Right ventricle myocardium superior (tissue), 1 donor: ENCODE measurements around the gene HIF3A. TPM values are rescaled to one million over a fixed set of nuclear protein-coding genes. Genes with fewer than 3 reads are reported as not detected.
A peak's percentile ranks its signal among the peaks of the same experiment; 100 is the strongest.
"Not testable (repeated sequence)": the region's sequence is repeated elsewhere in the genome, so short reads cannot be mapped to it uniquely, and the experiment has no call there.

Experiments used
- ATAC-seq: fragments of 200-7000 bp; cut with Tn5 transposase; one replicate; pipeline ENCODE4 v1.9.1; 2020; ENCODE audit warnings: mild to moderate bottlenecking; ENCODE audit not compliant: poor library complexity
- DNase-seq: peaks from one replicate; pipeline ENCODE4 v3.0.0-alpha.2; 2020
- intact Hi-C: fragments of 100-400 bp; cut with DNase I; formaldehyde crosslinking; loops from one replicate; pipeline ENCODE4 v1.11.2; 2022
- total RNA-seq: library from RNA; stranded (reverse); fragmentation: NEBNext Ultra II Directional; extraction: Animal tissue kit (Norgen Biotek cat#: 25700); gene quantifications from one replicate; pipeline ENCODE4 v1.2.1, GENCODE V29; 2021
- donor health status: DM: no; HTN: yes; CAD: no; lungs with severe emphysema.

The HIF3A gene
- total RNA-seq, 1 donor from 2014 or later, result 73.1 TPM

DNA sequence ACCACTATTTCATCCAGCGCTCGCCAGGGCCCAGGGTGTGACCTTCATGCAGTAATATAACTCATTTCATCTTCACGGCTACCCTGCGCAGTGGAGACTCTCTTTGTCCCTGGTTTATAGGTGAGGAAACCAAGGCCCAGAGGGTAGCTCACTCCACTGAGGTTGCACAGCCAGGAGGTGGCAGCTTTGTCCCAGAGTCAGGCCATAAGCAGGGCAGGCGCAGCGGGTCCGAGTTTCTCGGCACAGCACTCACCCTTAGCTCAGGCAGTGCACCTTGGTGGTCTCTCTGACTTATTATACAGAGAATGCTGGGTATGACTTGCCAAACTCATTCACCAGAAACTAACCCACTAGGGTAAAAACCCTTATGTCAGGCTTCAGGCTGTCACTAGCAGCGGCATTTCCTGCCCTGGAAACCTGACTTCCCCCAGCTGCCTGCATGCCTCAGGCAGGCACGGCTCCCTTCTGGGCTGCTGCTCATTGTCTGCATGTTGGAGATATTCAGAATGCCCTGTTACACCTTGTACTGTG lies 74.6 kb downstream of the HIF3A start:
- intact Hi-C loops, result no loop called here
- ATAC-seq (no peak), DNase-seq (no peak)

DNA sequence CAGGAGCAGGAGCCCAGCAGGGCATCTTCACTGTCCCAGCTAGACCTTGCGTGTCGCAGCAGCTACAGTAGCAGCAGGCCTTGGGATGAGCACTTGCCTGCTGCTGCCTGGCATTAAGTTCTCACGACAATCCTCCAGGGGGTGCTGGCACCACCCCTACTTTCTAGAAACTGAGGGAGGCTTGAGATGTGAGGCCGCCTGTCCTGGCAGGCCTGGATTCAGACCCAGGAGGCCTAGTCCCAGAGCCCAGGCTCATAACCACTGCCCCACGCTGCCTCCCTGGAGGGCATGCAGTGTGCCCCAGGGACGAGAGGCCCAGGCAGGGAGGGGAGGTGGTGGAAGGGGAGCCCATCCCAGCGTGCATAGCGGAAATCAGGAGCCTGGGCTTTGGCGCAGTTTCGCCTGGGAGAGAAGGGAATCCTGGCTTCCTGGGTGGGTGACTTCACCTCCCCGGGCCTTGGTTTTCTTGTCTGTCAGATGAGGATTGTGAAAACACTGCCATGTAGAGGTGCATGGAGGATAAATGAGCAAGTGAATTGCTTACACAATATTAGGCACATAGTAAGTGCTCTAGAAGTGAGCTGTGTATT lies 76.2 kb downstream of the HIF3A start:
- intact Hi-C loops, result no loop called here
- DNase-seq (no peak), ATAC-seq (no peak)

DNA sequence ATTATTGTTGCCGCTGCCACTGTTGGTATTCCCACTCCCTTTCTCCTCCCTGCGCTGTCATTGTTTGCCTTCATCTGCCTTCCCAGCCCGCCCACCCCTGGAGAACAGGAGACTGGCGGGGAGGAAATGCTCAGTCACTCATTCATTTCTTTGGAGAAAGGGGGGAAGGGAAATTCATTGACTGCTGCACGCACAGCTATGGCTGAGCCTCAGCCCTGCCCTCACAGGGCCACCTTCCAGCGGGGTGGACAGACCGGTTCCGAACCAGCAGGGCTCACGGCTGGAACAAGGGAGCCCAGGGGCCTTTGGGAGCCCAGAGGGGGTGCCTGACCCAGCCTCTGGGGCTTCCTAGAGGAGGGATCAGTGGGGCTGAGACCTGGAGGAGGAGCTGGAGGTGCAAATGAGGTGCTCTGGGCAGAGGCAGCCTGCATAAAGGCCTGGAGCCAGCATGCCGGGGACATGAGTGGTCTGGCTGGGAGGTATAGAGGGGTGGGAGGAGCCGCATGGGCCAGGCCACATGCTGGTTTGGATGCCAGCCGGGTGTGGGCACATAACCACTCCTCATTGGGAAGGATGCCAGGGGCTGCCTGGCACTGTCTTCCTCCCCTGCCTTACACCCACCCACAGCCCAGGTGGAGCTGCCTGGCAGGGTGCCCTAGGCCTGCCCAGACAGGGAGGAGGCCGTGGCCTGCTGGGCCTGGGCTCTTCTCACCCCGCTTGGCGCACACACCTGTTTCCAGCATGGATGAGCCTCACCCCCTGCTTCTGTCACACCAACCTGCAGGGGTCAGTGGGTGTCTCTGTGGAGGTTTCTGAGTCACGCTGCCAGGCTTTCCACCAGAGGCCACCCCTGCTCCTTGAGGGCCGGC lies 76.9 kb downstream of the HIF3A start:
- DNase-seq (peak; percentile 89), ATAC-seq (peak; percentile 80)
- intact Hi-C loops, result no loop called here

DNA sequence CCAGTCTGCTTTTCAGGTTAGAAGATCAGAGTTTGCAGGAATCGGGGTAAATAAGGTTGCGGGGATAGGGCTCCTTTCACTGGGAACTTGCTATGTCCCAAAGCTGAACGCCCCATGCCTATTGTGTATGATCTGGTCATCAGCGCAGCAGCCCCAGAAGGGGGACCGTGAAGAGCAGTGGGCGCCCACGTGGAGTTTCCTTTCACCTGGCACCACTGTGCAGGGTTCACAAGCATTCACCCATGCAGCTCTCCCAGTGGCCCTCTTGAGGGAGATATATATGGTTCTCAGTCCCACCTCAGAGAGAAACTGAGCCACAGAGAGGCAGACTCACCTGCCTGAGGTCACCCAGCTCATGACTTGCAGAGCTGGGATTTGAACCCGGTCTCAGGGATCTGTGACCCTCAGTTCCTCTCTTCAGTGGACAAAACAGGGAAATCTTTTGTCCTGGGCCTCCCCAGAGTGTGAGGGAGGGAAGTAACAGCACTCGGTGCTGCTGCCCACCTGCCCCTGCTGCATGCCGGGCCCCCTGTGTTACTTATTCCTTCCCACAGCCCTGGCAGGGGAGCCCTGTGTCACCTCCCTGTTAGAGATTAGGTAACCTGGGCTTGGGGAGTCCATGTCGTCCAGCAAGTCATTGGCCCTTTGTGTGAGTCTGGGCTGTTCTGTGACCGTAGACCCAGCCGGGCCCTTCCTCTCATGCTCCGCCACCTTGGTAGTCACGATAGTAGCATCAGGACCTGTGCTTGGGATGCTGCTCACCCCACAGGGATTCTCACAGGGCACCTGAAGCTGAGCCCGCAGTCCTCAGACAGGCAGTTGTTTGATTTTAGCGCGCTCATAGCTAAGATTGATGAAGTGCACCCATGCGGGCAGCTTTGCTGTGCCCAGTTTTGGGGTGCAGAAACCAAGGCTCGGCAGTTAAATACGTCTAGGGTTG lies 78.0 kb downstream of the HIF3A start:
- ATAC-seq (no peak), DNase-seq (no peak)
- intact Hi-C loops, result no loop called here

DNA sequence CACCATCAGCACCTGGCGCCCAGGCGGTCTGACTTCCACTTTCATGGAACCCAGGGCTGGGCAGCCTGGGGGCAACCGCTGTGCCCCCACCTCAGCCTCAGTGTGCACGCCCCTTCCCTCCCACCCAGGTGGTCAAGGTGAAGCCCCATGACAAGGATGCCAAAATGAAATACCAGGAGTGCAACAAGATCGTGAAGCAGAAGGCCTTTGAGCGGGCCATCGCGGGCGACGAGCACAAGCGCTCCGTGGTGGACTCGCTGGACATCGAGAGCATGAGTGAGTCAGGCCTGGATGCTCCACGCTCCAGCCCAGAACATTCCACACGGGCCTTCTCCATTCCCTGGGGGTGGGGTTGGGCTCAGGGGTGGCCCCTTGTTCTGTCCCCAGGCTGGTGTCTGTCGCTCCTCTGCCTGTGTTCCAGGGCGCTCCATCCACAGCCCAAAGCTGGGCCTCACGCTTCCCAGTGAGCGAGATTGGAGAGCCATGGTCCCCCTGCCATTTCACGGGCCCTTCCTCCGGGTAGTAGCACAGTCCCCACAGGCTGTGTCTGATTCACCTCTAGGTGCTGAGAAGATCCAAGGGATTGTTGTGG lies 78.7 kb downstream of the HIF3A start:
- ATAC-seq, DNase-seq, intact Hi-C loops: not testable (repeated sequence)

DNA sequence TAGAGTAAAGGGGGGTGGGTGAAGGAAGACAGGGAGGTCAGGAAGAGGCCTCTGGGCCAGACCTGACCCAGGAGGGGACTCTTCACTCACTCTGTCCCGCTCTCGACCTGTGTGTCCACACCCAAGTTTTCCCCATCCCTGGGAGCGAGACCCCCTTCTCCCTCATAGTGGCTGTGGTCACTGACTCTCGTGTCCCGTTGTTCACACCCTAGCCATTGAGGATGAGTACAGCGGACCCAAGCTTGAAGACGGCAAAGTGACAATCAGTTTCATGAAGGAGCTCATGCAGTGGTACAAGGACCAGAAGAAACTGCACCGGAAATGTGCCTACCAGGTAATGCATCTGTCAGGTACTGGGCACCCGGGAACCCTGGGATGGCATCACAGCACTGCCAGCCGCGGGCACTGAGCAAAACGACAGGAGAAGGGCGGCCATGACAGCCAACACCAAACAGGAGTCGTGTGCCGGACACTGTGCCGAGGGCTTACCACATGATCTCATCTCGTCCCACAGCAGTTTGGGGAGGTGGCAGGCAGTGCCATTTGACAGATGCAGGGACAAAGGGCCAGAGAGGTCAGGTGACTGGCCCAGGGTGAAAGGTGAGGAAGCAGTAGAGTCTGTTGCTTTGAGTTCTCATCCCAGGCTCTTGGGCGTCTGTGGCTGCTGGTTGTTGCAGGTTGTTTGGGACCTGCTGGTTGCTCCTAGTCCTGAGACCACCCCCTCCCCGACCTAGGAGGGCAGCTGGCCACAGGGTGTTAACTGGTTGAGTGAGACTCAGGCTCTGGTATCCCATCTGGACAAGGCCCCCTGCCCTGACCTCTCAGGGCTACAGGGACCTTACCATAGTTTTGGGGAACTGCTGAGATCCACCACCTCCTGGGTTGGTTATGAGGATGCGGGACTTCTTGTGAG lies 79.7 kb downstream of the HIF3A start:
- ATAC-seq (no peak), DNase-seq (no peak)
- intact Hi-C loops, result no loop called here

DNA sequence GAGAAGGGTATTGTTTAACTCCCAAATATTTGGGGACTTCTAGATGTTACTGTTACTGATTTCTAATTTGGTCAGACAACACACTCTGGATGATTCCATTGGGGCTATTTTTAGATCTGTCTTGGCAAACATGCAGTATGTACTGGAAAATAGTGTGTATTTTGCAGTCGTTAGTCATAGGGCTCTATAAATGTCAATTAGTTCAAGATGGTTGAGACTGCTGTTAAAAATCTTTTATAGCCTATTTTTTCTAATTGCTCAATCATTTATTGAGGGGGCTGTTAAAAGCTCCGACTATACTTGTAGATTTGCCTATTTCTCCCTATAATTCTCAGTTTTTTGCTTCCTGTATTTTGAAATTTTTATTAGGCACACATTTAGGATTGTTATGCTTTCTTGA lies 81.4 kb downstream of the HIF3A start:
- intact Hi-C loops, result no loop called here
- DNase-seq (no peak), ATAC-seq (peak; percentile 57)

DNA sequence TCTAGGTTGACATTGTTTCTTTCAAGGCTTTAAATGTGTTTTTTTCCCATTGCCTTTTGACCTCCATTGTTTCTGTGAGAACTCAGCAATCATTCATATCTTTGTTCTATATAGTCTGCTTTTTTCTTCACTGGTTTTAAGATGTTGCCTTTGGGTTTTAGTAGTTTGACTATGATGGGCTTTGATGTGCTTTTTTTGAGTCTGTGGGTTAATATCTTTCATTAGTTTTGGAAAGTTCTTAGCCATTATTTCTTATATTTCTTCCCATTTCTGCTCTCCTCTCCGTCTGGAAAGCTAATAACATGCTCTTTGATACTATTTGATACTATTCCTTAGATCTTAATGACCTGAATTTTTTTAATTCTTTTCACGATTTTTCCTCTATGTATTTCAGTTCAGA lies 83.8 kb downstream of the HIF3A start:
- ATAC-seq (no peak), DNase-seq (no peak)
- intact Hi-C loops, result no loop called here

DNA sequence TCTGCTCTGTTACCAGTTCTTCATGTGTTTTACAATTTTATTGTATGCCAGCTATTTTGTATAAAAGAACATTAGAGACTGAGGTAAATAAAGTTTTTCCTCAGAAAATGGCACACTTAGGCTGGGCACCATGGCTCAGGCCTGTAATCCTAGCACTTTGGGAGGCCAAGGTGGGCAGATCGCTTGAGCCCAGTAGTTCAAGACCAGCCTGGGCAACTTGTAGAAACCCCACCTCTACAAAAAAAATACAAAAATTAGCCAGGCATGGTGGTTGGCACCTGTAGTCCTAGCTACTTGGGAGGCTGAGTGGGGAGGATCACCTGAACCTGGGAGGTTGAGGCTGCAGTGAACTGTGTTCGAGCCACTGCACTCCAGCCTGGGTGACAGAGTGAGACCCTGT lies 84.5 kb downstream of the HIF3A start:
- intact Hi-C loops, result no loop called here
- ATAC-seq (no peak), DNase-seq (no peak)

DNA sequence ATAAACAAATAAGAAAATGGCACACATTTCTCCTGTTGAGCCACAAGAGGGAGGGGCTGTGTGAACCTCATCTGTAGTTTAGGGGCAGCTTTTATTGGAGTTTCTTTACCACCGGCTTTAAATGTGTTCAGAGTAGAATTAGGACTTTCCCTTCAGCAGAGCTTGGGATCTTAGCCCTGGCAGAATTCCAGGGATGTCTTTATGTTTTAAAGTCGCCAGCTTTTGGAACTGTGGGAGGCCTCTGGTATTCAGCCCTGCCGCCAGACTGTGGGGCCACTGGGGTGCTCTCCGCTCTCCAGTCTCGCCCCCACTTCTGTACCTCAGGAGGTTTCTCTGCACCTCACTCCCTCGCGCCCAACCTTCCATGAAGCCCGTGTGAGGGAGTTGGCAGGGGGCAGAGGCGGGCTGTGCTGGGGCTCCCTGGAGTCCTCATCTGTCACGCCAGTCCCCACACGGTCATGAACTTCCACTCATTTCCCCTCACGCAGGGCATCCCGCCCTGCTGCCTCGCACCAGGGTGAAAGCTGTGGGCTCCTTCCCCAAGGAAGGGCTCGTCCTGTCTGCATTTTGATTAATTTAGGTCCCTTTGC lies 85.0 kb downstream of the HIF3A start:
- ATAC-seq (no peak), DNase-seq (no peak)
- intact Hi-C loops, result no loop called here

DNA sequence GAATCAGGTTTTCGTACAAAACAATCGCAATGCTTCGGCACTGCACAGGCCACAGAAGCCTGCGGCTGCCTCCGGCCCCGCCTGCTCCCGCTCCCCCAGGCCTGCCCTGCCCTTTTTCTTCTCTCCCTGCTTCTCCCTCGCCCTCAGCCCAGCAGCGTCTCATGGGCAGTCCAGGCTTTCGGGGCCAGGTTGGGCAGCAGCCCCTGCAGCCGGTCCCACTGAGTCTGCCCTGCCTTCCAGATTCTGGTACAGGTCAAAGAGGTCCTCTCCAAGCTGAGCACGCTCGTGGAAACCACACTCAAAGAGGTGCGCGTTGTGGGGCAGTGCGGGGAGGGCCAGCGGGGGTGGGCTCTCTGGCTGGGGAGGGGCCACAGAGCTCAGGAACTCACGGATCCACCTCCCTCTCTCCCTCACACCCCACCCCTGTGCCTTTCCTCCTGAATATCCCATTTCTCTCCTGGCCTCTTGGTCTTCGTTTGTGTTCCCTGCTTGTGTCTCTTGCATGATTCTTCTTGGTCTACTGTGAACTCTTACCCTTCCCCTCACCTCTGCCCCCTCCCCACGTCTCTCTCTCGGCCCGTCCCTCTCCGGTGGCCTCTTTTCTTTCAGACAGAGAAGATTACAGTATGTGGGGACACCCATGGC lies 86.5 kb downstream of the HIF3A start:
- no peak for DNase-seq
- ATAC-seq, result no peak
- intact Hi-C loops, result no loop called here

DNA sequence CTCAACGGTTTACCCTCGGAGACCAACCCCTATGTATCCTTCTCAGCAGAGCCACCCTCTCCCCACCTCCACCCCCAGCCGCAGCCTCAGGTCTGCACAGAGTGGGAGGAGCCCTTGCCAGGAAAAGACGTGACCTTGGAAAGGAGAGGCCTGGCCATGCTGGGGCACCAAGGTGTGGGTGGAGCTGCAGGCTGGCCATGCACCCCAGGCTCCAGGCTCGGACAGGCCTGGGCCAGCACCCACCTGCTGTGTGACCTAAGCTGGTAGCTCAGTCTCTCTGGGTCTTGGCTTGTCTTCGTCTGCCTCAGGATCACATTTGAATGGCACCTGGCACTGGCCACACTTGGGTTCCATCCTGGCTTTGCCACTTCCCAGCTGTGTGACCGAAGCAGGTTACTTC lies 87.0 kb downstream of the HIF3A start:
- ATAC-seq, result peak; percentile 35
- intact Hi-C loops, result no loop called here
- DNase-seq, result no peak

DNA sequence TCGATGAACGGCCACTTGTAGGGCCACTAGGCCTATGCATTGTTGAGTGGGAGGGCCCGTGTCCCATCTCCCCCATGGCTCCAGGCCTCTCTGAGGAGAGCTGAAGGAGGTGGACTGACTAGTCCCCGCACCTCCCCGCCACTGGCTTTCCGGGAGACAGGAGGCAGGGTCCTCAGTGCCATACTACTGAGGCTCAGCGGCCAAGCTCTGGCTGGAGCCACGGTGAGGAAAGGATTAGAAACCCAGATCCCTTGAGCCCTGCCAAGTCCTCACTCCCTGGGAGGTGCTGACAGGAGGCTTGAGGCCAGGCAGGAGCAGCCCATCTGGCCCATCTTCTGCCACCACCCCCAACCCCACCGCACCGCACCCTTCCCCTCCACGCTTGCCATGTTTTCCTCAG lies 87.6 kb downstream of the HIF3A start:
- ATAC-seq (peak; percentile 82), DNase-seq (peak; percentile 69)
- intact Hi-C loops, result no loop called here

DNA sequence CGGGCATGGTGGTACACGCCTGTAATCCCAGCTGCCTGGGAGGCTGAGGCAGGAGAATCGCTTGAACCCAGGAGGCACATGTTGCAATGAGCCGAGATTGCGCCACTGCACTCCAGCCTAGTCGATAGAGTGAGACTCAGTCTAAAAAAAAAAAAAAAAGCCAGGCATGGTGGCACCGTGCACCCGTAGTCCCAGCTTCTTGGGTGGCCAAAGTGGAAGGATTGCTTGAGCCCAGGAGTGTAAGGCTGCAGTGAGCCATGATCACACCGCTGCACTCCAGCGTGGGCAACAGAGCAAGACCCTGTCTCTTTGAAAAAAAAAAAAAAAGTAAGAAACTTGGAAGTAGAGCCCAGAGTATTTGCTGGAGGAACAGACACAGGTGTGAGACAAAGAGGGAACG lies 88.8 kb downstream of the HIF3A start:
- intact Hi-C loops, result no loop called here
- no peak for DNase-seq
- ATAC-seq, result no peak

DNA sequence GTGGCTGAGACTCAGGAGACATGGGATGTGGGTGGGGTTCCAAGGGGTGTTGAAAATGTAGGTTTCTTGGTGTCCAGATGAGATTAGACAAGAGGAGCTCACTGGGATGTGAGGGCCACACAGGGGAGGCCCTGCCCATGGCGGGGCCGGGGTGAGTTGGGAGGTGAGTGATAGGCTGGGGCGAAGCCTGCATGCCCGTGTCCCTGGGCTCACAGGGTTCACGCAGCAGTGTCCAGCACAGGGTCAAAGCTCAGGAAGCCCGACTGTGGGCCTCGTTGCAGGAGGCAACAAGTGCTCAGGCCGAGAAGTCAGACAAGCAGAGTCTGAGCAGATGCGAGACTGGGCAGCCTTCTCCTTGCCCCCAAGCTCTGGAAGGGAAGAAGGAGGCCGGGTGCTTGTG lies 89.3 kb downstream of the HIF3A start:
- ATAC-seq (no peak), DNase-seq (no peak)
- intact Hi-C loops, result no loop called here

DNA sequence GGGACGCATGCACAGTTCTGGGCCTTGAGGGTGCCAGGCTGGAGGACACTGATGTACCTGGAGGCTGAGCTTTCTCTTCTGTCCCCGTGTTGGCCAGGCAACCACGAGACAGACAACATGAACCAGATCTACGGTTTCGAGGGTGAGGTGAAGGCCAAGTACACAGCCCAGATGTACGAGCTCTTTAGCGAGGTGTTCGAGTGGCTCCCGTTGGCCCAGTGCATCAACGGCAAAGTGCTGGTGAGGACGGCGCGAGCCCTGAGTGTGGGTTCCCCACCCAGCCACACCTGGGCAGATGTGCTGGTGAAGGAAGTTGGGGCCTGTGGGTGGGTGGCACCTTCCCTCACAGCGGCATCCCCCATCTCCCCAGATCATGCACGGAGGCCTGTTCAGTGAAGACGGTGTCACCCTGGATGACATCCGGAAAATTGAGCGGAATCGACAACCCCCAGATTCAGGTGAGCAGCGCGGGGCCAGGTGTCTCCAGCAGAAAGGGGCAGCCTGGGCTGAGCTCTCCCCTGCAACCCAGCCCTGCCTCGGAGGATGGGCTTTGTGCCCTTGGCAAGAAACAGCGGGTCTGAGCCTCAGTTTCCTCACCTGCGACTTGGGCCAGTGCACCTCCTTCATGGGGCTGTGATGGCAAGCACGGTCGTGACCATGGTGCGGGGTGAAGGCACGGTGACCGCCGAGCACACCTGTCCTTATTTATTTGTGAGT lies 90.3 kb downstream of the HIF3A start:
- intact Hi-C loops, result no loop called here
- no peak for DNase-seq
- ATAC-seq, result no peak
